Central memory CD4-positive, alpha-beta T cell (primary cell): ENCODE measurements around the gene PLCB4.

Experiments used
- DNase-seq: peaks from one replicate; pipeline ENCODE4 v3.0.0; 2022

The PLCB4 gene

DNA sequence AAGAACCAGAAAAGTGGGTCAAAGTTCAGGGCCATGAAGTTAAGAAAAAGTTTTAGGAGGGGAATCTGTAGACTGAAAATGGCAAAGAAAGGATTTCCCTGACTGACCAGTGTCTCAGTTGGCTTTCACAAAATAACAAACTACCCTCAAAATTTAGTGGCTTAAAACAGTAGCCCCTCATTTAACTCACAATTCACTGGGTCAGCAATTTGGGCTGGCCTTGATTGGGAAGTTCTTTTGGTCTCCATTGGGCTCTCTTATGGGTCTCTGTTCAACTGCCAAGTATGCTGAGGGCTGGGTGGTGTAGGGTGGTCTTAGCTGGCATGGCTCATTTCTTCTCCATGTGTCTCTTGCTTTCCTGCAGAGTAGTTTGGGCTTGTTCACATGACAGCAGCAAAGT, 161.5 kb downstream of the PLCB4 start:
- DNase-seq, result no peak

- no peak for DNase-seq
These were observed 164.9 kb downstream of the PLCB4 start for GRCh38 chr20:9233804-9234203.

- no peak for DNase-seq
These were observed 166.6 kb downstream of the PLCB4 start for GRCh38 chr20:9235518-9235917.

- no peak for DNase-seq
These were observed 167.6 kb downstream of the PLCB4 start for GRCh38 chr20:9236458-9236857.

GRCh38 chr20:9241232-9241692, 172.4 kb downstream of the PLCB4 start:
- no peak for DNase-seq

- no peak for DNase-seq
These were observed 173.0 kb downstream of the PLCB4 start for GRCh38 chr20:9241721-9242427.

GRCh38 chr20:9243986-9244385, 175.1 kb downstream of the PLCB4 start:
- DNase-seq, result no peak

GRCh38 chr20:9244811-9245210, 175.9 kb downstream of the PLCB4 start:
- no peak for DNase-seq

DNA sequence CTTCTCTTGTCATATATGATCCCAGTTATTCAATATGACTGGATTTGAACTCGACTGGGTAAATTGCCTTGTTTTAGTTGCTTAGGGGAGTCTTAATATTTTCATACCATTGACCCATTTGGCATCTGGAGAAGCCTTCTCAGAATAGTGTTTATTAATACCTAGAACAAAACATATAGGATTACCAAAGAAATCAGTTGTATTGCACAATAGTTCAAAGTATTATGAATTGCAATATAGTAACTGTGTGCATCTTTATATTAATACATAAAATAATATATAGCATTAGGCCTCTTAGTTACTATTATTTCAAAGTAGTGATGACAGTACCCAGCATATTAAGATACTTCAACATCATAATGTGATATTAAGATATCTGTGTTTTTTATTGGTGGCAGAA, 177.8 kb downstream of the PLCB4 start:
- no peak for DNase-seq

DNA sequence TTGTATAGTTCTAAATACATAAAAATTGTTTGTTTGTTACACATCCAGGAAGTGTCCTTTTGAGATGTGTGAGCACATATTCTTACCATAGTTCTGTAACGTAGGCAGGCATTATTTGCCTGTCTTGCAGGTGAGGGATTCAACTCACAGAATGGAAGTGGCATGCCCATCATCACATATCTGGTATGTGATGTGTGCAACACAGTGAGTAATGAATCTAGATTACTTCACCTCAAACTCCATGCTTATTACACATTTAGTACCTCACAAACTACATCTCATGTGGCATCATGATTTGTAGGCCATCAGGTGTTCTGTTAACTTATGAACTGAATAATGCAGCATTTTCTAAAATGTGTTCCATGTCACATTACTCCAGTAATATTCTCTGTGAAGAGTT, 181.6 kb downstream of the PLCB4 start:
- DNase-seq, result no peak

DNA sequence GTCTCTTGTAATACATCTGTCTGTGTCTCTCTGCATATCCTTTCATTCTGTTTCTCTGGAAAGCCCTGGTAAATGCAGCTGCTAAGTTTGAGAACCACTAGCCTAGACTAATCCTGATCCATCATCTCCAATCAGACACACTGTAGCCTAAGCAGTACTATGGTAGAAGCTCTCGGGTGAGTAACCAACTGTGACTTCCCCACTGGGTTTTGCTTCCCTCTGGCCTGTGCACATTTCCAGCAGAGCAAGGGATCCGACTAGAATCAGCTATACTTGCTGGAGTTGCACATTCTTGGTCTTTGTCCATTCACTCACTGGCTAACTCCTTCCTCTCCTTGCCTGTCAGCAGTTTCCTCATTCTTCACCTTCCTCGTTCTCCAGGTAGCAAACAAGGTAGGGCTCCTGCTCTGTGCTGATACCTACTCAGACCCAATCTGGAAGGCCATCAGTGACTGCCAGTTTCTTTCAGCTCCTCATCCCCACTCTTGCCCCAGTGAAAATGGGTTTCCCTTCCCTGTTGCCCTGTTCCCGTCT, 184.2 kb downstream of the PLCB4 start:
- DNase-seq, result no peak

- no peak for DNase-seq
These were observed 186.3 kb downstream of the PLCB4 start for GRCh38 chr20:9255171-9255570.

DNA sequence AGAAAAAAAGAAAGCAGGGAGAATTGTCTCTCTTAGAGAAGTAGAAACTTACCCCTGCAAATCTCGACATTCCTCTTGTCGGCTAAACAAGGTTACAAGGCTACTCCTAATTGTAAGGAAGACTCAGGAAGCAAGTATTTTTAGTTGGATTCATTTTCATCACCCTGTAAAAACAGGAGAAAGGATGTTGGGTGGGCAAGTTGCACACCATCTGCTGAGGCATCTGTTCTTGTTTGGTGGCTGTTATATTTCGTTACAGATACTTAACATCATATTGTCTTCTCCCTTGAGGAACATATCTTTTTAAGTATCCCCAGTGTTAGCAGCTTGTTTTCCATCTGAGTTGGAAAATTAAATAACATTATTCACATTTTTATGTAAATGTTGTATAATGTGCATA, 187.5 kb downstream of the PLCB4 start:
- no peak for DNase-seq

DNA sequence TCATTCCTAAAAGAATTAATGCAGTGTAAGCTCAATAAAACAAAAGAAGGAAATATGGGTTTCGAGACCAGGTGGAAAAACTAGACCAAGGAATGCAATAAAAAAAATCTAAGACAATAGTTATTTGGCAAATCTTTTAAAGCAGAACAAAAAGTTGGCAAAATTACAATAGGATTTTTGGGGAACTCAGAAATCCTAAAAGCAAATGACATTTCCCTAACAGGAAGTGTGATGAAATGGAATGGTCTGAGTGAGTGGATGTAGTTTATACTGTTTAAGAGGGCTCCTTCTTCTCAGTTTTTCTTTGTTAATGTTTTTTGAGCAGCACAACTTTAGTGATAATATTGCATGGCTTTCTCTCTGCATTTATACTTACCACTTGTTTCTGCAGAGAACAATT, 190.0 kb downstream of the PLCB4 start:
- DNase-seq, result no peak

DNA sequence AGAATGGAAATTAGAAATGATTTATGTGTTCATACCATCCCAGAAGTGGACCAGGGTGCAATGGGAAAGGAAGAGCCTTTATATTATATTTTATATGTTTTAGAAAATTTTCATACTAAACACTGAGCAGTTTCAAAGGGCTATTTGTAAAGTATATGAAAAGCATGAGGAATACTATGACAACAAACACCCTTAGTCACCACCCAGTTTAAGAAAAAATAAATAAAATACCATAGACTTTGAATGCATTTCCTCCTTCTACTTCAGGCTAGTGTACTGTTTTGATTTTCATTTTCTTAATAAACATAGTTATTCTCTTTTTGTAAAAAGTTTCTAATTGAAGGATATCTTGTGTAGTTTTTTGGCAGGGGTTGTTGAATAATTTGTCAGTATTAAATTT, 191.1 kb downstream of the PLCB4 start:
- DNase-seq, result no peak

DNA sequence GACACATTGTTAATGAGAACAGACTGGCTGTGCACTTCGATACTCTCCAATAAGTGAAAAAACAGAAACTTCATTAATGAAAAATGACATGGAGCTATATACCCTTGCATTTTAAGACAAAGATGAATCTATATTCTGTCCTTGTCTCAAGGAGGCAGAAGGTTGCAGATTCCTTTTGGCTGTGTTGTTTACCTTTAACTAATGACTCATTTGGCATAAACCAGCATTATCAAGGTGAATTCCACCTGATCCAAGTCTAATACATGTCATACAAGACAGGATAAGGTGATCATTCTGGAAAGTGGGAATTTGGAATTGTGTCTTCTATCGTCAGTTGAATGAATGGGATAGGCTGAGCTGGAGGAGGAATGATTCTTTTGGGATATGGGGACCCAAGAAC, 192.9 kb downstream of the PLCB4 start:
- no peak for DNase-seq

DNA sequence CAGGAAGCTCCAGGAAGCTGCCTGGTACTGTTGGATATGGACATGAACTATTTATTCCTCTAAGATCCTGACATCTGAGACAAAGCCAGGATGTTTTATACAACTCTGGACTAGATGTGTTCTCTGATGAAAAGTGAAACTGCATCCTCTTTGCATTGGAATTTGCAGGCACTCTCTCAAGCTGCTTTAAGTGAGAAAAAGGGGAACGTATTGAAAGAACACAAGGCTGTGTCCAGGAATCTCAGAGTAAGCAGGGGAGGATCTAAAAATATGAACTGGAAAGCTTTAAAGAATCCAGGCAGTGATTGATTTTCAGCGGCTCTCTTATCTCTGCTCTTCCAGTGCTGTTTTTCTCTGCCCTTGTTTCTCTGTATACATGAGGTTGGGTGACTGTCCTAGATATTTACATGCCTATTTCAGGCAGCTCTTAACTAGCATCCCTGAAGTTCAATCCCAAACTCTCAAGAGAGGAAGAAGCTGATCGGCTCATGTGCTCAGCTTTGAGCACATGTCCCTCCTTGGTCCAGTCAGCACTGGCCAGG, 193.8 kb downstream of the PLCB4 start:
- DNase-seq, result no peak

GRCh38 chr20:9269280-9269971, 200.5 kb downstream of the PLCB4 start:
- DNase-seq, result no peak

DNA sequence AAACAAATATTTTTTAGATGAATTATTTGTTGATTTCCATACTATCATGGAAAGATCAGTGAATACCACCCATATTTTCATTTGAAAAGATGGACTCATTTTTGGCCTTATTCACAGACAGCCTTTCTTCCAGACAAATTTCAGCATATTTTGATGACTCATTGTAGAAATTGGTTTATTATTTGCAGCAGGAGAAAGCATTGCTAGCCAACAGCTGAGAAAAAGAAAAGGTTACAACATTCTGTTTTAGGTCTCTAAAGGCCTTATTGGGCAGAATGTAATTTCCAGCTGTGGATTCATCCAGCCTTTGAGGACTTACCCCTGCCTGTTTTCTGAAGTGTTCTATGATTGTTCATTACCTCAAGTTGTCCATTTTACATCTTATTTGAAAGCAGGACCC, 201.9 kb downstream of the PLCB4 start:
- DNase-seq, result no peak

DNA sequence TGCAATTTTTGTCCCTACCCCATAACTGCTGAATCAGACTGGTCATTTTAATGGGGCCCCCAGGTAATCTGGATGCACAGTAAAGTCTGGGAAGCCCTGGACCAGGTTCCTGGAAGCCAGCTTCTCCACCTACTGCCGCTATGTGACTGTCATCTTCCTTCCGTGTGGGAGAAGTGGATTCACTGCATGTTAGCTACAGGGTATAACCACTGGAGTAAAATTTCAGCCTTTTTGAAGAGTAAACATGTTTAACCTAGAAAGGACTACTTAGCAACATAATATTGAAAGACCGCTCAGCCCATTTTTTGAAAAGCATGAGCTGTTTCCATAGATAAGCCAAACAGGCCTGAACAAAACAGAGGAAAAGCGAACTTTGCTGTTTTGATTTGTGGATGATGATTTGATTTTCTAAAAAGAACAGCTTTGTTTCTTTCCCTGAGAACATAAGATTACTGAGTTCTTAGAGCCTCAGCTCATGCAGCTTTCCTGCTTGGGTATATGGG, 208.1 kb downstream of the PLCB4 start:
- DNase-seq, result no peak

DNA sequence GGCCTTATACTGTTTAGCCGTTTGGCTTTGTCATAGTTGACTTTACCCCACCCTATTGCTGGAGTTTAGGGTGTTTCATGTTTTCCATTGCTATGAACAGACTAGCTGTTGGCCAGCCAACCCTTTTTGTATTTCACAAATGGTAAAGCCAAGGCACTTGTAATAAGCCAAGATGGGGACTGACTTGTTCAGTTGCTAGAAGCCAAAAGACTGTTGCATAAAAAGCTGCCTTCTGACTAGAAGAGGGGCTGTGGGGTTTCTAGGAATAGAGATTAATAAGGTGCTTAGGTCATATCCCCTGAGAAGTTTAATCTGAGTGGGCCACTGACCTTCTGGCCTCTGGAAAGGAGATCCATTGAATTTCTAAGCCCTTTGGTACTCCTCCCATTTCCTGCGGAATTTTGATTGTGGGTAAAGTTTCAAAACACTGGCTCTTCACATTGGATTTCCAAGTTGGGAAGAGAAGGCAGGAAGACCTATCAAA, 211.1 kb downstream of the PLCB4 start:
- no peak for DNase-seq

DNA sequence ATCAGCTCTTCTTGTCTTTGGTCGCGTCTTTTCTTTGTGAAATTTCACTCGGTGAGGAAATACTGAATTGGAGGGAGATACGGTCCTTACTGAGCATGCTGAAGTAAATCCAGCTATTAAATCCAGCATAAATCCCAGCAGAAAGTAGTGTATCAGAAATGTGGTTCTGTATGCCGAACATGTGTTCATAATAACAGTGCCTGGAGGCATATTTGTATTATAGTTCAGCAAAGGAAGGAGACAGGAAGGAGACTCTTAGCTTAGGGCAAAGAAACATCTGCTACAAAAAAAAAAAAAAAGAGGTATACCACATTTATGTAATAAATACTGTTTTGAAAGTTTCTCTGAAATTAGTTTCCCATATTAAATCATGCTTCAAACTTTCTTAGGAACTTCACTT, 211.8 kb downstream of the PLCB4 start:
- no peak for DNase-seq

- no peak for DNase-seq
These were observed 212.9 kb downstream of the PLCB4 start for GRCh38 chr20:9281803-9282202.

- DNase-seq, result no peak
These were observed 216.7 kb downstream of the PLCB4 start for GRCh38 chr20:9285617-9286016.
